Activated CD4-positive, CD25-positive, alpha-beta regulatory T cell treated with anti-CD3 and anti-CD28 coated beads, Interleukin-2, amount 50 U/mL, for 72 hours (primary cell): ENCODE results near the gene MLH3.

Experiments
- DNase-seq: peaks from one replicate; pipeline ENCODE4 v3.0.0; 2021

MLH3 gene

DNA sequence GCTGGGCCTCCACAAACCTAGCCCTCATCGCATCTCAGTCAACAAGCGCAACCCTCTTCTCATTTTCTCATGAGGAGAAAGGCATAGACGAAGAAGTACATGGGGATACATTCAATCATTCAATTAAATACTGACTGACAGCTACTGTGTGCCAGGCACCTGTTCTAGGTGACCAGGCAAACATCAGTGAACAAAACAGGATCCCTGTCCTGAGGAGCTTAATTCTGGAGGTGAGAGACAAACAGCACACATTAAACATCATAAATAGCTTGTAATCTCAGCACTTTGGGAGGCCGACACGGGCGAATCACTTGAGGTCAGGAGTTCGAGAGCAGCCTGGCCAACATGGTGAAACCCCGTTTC is 12.9 kb upstream of the MLH3 start:
- DNase-seq, result no peak

DNA sequence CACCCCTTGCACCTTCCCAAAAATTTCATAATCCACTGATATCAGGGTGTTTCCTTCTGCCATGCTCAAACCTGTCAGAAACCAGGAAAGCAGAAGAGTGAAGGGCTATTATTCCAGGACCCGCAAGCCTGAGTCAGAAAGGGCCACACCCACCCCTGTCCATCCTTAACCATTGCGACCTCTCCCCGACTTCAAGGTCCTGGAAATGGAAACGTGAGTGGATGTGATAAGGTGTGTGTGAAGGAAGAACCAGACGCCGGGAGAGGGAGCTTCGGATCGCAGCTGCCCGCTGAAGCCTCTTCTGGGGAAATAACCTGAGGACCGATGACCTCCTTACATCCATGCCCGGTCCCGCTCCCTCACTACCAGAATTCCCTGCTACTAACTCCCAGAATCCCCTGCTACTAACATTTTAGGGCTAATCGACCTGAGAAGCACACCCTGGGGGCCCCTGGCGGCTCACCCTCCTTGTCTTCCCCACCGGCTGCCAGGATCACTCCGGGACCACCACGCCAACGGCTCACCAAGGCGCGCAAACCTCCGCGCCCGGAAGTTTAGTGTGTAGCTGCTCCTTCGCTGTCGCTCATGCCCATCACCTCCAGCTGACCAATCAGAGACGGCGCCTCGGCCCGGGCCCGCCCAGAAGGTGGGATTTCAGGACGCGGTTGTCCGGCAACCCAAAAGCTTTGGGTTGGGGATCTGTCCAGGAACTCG is 12.4 kb upstream of the MLH3 start, which contains the start of gene ACYP1:
Gene ACYP1, minus strand, starts transcription at position 534 of the 714 bp plus-strand sequence. Its CDS starts 471 bp downstream, at position 63.
- peak; percentile 94 for DNase-seq

DNA sequence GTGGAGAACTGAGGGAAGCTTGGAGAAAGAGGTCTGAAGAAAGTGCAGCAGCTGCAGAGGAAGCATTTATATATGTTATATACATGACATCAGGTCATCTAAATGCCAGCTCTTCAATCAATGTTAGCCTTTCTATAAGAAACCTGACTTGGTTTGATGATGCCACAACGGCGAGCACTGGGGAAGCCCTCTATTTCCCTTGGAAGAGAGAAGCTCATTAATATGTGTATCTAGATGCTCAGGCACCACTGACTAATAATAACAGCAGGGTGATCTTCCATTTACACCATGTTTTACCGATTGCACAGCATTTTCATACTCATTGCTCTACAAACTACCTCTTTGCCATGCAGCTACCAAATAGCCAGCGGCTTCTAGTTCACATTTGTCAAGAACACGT is 11.7 kb upstream of the MLH3 start:
- DNase-seq, result no peak

DNA sequence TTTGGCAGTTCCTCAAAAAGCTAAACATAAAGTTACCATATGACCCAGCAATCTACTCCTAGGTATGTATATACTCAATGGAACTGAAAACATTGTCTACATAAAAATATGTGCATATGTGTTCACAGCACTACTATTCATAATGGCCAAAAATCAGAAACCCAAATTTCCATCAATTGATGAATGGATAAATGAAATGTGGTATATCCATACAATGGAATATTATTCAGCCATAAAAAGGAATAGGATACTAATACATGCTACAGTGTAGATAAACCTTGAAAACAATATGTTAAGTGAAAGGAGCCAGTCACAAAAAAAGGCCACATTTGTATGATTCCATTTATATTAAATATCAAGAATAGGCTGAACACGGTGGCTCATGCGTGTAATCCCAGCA is 9.2 kb upstream of the MLH3 start:
- DNase-seq, result no peak

DNA sequence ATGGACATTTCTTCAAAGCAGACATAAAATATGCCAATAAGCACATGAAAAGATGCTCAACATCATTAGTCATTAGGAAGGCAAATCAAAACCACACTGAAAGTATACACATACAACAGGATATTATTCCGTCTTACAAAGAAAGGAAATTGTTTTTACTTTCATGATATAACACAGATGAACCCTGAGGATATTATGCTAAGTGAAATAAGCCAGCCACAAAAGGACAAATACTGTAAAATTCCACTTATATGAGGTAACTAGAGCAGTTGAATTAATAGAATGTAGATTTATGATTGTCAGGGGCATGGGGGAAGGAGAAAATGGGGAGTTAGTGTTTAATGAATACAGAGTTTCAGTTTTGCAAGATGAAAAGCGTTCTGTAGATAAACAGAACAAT is 8.4 kb upstream of the MLH3 start:
- DNase-seq, result no peak

DNA sequence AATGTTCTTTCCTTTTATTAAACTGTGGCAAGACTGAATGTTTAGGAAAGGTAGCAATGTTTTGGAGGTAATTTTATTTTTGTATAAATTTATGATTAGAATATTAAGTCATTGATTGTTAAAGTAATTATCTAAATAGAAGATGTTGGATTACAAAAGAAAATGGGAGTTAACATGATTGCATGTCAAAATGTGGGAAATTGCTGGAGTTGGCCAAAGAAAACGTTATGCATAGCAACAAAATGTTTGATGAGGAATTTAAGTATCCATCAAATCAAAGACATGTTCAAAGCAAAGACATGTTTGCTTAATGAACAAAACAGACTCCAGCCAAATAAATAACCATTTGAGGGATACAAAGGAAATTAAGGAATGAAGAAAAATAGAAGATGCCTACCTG is 3.2 kb upstream of the MLH3 start:
- DNase-seq, result no peak

DNA sequence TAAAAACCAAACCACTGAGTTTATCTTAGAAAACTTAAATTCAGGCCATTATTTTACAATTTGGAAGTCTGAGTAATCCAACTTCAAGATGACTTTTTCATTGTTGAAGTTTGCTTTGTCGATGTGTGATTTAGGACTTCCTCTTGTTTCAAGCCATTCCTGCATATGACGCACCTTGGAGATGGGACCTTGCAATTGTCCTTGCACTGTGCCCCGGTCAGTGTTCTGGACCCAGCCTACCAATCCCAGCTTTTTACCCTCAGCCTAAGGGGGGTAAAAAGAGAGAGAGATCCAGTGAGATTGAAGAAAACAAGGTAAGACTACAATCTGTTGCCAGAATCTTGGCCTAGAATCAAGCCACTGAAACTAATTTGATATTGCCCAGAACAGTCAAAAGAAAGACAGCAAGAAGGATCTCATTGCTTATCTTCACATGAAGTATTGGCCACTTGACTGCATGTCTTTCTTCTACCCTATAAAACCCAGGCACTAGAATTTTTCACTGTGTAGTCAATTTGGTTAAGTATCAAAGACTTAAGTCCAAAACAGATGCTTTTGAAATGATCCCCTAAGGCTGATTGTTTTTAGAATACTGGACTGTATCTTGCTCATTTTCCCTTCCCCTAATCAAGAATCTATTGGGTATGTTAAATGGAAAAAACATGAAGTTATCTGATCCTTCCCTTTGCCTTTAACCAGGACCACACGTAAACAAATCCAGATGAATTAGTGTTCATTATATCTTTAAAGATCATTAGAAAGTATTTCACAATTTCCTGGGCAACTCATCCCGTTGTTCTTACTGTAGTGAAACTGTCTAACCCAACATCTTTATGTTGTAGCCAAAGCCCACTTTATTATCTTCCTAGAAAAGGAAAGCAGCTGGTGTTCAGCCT is 2.4 kb upstream of the MLH3 start:
- DNase-seq, result no peak

DNA sequence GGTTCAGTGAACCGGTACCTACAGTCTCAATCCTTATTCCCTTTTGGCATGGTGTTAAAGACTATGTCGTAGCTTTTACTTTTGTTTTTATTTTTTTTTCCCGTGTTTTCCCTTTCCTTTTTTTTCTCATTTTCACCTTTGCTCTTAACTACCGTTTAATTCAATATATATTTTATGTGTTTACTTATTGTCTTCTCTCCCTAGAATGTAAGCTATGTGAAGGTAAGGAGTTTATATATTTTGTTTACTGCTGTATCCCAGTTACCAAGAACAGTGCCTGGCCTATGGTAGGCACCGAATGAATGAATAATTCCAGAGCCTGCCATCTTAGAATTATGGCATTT is 261 bp upstream of the MLH3 start:
- DNase-seq, result no peak

DNA sequence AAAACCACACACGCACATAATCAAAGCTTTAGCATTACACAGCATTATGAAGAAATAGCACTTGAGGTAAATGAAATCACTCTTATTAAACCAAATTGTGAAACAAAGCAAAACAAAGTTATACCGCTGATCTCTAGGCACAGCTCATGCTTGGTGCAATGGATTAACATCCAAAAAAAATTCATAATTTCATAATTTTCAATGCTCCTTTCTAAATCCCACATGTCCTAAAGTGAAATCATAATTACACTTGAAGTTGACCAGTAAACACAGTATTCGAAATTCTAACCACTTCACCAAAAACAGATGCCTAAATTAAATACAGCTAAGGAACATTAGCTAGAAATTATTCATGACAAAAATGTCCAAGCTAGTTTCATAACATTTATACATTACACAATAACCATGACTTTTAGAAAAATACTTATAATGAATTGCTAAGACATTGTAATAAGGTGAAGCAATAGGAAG is 1.5 kb downstream of the MLH3 start:
- DNase-seq, result no peak

DNA sequence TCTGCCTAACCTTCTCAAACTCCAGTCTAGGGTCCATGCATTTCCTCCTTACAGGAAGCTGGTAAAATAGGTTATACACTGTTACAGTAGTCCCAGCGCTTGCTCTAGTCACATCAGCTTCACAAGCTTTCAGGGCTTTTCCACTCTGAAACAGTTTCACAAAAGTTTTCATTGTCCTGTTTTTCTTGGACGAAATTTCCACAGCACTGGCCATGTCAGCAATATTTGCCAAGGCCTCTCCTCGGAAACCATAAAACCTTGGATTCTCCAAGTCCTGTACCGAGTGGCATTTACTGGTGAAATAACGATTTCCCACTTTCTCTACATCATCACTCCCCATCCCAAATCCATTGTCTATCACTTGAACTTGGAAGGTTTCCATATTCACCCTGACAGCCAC is 2.1 kb downstream of the MLH3 start:
- DNase-seq, result no peak

DNA sequence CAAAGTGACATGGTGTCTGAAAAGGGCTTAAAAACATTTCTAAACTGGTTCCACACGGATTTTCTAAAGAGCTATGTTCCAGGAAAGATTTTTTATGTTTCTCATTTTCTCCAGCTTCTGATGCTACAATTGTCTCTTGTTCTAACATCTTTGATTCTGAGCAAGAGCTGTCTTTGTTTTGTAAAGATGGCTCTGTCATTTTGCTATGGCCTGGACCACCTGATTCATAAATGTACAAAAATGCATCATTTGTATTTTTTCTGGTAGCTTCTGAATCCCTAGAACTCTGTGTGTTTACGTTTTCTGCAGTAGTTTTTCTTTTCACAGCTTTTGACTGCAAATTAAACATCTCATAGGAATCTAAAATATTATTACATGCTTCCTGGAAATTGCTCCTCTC is 3.2 kb downstream of the MLH3 start:
- no peak for DNase-seq

DNA sequence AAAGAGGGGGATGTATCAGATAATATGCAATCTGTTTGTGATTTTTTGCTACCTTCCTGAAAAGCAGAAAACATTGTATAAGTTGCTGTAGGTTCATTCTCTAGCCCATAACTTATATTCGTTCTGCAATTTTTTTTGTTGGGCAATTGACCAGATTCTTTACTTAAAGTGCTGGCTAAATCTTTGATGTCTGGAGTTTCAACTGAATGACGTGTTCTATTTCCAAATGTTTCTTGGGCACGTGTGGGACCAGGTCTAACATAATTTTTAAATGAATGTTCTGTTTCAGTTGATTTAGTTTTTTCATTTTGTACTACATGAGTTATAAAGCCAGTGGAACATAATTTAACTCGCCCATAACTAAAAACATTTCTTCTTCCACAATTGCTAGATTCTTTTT is 3.8 kb downstream of the MLH3 start:
- DNase-seq, result no peak

DNA sequence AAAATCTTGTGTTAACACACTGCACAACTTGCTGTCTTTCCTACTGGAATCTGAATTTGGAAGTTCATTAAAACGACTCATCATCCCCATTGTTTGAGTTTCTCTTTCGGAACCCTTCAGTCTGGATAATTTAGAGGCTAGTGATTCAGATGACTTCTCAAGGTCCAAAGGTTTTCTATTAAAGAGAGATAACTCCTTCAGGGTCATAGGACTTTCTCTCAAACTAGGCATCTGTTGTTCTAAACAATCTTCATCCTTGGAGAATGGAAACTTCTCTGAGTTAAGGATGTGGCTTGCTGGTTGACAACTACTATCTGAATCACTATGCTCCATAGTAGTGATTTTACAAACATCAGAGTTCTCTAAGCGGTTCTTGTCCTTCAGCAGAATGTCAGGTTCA is 4.4 kb downstream of the MLH3 start:
- DNase-seq, result no peak

DNA sequence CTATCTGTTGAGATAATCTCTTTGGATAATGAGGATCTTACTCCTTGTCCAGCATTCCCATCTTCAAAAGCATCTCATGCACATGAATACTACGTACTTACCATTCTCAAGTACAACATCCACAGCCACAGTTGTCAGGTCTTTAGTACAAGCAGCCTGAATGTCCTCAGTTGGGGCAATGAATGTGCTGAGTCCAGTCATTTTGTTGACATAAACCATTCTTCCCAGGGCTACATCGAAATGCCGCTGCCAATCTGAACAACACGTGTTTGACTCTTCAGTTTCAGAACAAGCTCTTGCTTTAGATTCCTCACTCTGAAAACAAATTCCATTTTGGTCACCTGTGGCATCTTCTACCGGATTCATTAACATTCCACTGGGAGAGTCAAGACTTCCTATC is 5.0 kb downstream of the MLH3 start:
- no peak for DNase-seq

DNA sequence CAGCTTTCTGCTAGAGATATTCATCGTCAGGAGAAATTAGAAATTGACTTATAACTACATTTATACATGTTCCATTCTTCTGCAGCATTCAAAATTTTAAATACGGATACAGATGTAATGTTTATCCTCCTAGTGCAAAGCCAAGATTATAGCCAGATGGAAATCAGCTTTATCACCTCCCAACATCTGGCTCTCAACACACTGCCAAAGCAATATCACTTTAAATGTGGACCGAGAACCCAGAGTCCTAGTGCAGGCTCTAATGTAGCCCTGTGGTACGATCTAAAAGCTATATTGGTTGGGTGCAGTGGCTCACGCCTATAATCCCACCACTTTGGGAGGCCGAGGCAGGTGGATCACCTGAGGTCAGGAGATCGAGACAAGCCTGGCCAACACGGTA is 6.5 kb downstream of the MLH3 start:
- DNase-seq, result no peak

DNA sequence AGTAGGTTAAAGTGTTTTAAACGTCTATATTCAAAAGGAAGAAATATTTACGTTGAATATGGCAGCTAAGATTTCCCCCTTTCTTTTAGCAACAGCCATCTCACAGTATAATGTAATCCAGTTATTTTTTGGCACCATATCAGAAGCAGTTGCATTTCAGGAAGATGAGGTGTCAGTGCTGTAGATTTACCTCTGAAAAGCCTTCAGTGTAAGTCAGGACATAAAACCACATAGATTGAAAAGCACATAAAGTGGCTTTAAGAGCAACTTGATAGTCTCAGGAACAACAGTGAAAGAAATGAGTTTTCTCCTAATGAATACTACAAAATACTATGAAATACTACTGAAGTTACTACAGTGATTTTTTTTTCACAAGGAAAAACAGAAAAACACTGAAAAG is 6.9 kb downstream of the MLH3 start:
- no peak for DNase-seq

DNA sequence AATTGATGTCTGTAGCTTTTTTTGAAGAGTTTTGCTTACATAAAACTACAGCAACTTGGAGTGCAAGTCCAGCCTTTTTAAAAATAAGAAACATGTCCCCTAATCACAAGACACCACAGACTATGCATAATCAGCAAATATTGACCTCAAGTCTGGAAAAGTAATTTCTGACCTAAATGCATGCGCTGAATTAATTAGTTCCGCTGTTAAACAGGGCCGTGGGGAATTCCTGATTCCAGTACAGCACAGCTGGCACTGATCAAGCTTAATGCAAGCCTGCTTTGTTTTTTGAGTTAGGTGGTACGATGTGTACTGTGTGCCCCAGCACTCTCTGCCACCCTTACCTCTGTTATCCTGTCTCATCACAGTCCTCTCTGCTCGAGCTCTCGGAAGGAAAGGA is 9.2 kb downstream of the MLH3 start:
- DNase-seq, result no peak

DNA sequence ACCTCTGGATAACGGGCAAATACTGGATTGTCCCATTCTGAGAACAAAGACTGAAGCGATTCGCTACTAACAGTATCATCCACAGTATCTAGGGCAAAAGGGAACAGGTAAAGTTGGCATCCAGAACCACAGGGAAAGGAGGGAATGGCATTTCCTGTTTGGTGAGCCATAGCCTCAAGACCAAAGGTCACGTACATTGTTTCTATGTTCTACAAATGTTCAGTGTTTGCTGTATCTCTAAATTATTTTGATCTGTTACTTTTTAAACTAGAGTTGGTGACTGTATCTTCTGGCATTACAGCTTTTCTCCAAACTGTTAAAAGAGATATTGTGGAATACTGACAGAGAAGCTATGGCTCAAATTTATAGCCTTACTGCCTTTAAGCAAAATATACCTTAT is 9.7 kb downstream of the MLH3 start:
- DNase-seq, result no peak

DNA sequence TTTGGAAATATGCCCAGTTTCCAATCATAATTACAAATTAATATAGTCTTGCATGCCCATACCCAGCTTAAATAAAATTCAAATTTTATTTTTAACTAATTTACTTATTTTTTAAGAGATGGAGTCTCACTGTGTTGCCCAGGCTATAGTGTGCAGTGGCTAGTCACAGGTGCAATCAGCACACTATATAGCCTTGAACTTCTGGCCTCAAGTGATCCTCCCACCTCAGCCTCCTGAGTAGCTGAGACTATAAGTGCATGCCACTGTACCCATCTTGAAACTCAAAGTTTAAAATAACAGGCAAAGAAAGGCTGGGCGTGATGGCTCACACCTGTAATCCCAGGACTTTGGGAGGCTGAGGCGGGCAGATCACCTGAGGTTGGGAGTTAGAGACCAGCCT is 10.3 kb downstream of the MLH3 start:
- no peak for DNase-seq

DNA sequence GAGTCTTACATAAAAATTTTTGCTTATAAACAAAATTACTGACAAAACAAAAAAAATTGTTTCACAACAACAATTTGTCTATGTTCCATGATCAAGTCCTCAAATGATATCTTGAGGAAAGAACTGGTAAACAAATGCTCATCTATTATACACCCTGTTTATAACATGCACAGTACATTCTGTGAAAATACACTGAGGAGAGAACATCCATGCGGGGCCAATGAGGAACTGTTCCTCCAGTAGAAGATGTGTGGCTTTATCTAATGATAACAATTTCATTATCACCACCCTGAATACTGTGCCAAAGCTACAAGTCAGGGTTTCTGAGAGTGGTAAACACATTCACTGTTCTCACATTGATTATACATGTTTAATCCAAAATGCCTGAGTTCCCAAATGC is 10.8 kb downstream of the MLH3 start:
- no peak for DNase-seq

DNA sequence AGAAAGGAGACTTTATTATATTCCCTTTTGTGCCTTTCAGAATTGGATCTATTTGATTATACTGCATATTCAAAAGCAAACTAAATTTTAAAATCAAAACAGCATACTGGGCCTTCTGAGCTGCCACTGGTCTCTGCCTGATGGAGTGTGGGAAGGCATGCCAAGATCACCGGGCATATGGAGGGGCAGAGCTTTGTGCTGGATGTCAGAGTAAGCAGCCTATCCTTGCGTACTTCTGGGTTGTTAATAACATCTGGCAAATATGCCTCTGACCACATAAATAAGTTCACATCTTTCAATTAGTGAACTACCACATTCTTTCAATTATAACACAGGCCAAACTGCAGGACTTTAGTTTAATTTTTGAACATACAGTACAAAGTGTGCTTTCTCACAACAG is 18.3 kb downstream of the MLH3 start:
- no peak for DNase-seq

DNA sequence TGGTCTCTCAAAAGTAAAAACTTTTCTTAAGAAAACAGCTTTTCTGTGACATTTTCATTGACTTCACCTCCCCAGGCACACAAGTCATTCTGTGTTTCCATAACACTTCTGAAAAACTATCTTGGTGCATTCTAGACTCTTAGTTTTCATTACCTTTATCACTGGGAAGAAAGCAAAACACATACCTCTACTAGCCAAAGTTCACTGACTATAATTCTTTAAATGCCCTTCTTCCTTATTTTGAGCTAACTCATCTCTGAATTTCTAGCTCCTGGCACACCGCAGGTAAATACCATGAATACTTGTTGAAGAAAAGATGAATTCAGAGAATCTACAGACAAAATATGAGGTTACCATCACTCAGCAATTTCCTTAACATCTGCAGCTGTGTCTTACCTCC is 21.1 kb downstream of the MLH3 start:
- no peak for DNase-seq

DNA sequence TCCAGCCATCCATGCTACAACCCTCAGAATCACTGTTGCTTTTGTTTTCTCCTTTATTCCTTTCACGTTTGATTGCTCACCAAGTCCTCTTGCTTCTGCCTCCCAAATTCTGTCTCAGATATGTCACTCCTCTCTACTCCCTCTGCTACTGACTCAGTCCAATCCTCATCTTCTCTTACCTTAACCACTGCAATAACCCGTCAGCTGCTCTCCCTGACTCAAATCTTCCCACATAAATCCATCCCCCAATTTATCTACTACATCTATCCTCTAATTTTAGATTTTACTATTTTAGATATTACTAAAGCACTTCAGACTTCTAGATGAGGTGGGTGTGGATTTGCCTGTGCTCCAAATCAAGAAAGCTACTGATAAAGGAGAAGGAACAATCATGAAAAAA is 25.4 kb downstream of the MLH3 start:
- DNase-seq, result no peak

DNA sequence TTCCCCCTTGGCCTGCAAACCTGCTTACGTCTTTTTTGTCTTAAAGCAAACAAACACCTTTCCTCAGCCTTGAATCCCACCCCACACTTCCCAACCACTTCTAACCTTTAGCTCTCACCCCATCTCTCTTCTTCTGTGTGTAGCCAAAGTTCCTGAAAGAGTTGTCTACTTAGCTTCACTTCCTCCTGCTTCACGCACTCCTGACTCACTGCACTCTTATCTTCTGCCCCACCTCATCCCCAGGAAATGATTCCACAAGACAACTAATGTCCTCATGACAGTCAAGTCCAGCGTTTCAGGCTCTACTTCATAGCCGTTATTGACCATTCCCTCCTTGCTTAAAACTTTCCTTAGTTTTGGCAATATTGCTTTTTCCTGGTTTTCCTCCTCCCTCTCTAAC is 26.2 kb downstream of the MLH3 start:
- no peak for DNase-seq

DNA sequence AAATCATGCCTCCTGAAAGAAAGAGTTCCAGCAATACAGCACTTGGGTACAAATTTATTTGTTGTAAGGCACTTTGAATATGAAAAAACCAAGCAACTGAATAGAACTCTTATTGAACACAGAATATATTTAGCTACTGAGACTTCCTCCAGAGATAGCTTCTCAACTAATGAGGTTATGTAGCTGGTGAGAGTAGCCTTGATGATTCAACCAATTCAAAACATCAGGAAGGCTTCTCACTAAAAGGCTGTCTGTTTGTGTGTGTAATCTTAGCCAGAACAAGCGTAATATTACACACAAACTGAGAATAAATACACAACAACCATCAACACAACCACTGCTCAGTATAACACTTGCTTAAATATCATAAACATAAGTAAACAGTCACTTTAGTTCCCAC is 28.2 kb downstream of the MLH3 start:
- DNase-seq, result no peak
